Right lobe of liver (tissue), 4 donors: Measurements from ENCODE around the gene COPS7A.

Source experiments
- CTCF ChIP-seq, 4 donors: fragments of 200-600 bp in 3 of 4; fragments of 450-650 bp in 1 of 4; IDR thresholded peaks; one replicate each; pipeline versions ENCODE4 v1.5.1 to v1.8.0; 2016 to 2022; ENCODE audit warnings: antibody characterized with exemption in 4 of 4, mild to moderate bottlenecking in 2 of 4
- POLR2A ChIP-seq: fragments of 450-650 bp; IDR thresholded peaks from one replicate; pipeline ENCODE4 v1.6.1; 2017; ENCODE audit warnings: antibody characterized with exemption, mild to moderate bottlenecking
- donor health status: DM: no; HTN: no; CAD: no.
- donor health status: DM: no; HTN: no; CAD: no.
- donor health status: DM: no; HTN: yes; CAD: no.

- TF ChIP-seq CTCF (IDR thresholded peaks at IDR 0.05) (no peak), POLR2A (no peak)
Measured at GRCh38 chr12:6685814-6686213, 38.0 kb upstream of the COPS7A start.
